Measurements from ENCODE around the gene DROSHA. TPM values are rescaled to one million over a fixed set of nuclear protein-coding genes. Genes with fewer than 3 reads are reported as not detected.

DROSHA gene
- total and polyA plus RNA-seq, 10 of the 15 experiments (the other 5 are each of a cell fraction or from before 2014, with no cell fraction given) = 27.9 to 55.0 (median 37.6) TPM

GRCh38 chr5:31551878-31552277 lies 20.0 kb upstream of the DROSHA start:
- H3K27ac ChIP-seq (ENCODE audit: control insufficient read depth, insufficient read depth) = no peak overlapping the region
- H3K4me1 ChIP-seq (ENCODE audit: control insufficient read depth, insufficient read depth, low read length) = no peaks in the 10 kb centered on the region
- ChIA-PET RAD21 (ENCODE audit: unreplicated experiment) (interaction anchor here (0.7 kb wide), 1 partner anchor 282 kb away, joined by 3 read pairs; no protein-coding TSS in a partner anchor), CTCF (no interaction called here), POLR2A (no interaction called here), SMC1A (ENCODE audit: uncharacterized antibody, unreplicated experiment) (interaction anchor here (0.6 to 1.5 kb wide), 2 partner anchors 13 to 74 kb away, joined by 3 read pairs; no protein-coding TSS in a partner anchor)
- FAIRE-seq (no peak), ATAC-seq (no peak), DNase-seq (ENCODE audit: low read depth, low spot score) (no peak)
- H3K27me3 ChIP-seq (replicated peaks in 1 of 2; ENCODE audit: control insufficient read depth in 2 of 2, insufficient read depth in 2 of 2, low read length in 1 of 2) = no peaks in the 10 kb centered on the region
- no peaks in the 10 kb centered on the region for H4K20me1 ChIP-seq (ENCODE audit: control insufficient read depth, insufficient read depth)
- intact Hi-C loops (cut with micrococcal nuclease; ENCODE audit: unreplicated experiment) = no loop called here
- H3K36me3 ChIP-seq (ENCODE audit: control insufficient read depth in 2 of 2, insufficient read depth in 2 of 2, low read length in 1 of 2) = peaks cover 1 to 12% of the 10 kb centered on the region in 2 experiments
- no TSS peak for BruUV-seq (replicated peaks)
- WGBS (ENCODE audit: insufficient coverage, insufficient replicate concordance, low lambda C conversion rate, missing lambda C conversion rate) = 100% methylated on average over 3 of the region's 3 CpGs
- H3K79me2 ChIP-seq (ENCODE audit: control insufficient read depth, insufficient read depth, low read length) = no peaks in the 10 kb centered on the region
- in situ Hi-C loops (cut with MboI) = no loop called here
- no peak overlapping the region for H2AFZ ChIP-seq (ENCODE audit: control insufficient read depth, low read depth, low read length)
- H3K4me2 ChIP-seq (ENCODE audit: control insufficient read depth, insufficient read depth) = no peak overlapping the region
- H3K4me3 ChIP-seq = no peak overlapping the region
- no peak overlapping the region for H3K9ac ChIP-seq (ENCODE audit: control insufficient read depth, insufficient read depth, low read length)
- no peaks in the 10 kb centered on the region for H3K9me3 ChIP-seq (replicated peaks; ENCODE audit: control insufficient read depth, insufficient read depth, low read length)
- no peak for TF ChIP-seq MXI1 (IDR thresholded peaks at IDR 0.05; ENCODE audit: low read depth, low read length)
- TF ChIP-seq CREM (IDR thresholded peaks at IDR 0.05; ENCODE audit: low read depth) = no peak
- no peak for TF ChIP-seq REST (IDR thresholded peaks at IDR 0.05; ENCODE audit: low read depth, low read length)
- no peak for TF ChIP-seq BCL11A (IDR thresholded peaks at IDR 0.05; ENCODE audit: low read depth, low read length)
- no peak for TF ChIP-seq STAT1 (conservative IDR thresholded peaks at IDR 0.05)
- TF ChIP-seq SUZ12 (IDR thresholded peaks at IDR 0.05; ENCODE audit: unreplicated experiment) = no peak
- no peak for TF ChIP-seq SP1 (IDR thresholded peaks at IDR 0.05; ENCODE audit: low read depth, low read length)
- no peak for TF ChIP-seq ZBED1 (IDR thresholded peaks at IDR 0.05; ENCODE audit: borderline replicate concordance)
- TF ChIP-seq PKNOX1 (IDR thresholded peaks at IDR 0.05) = no peak
- no peak for TF ChIP-seq CBX5 (IDR thresholded peaks at IDR 0.05; ENCODE audit: low read depth)
- TF ChIP-seq ZSCAN29 (IDR thresholded peaks at IDR 0.05) = no peak
- TF ChIP-seq ATF3 (IDR thresholded peaks at IDR 0.05; ENCODE audit: borderline replicate concordance, extremely low read depth, low read depth, low read length) = no peak
- TF ChIP-seq SIX5 (IDR thresholded peaks at IDR 0.05; ENCODE audit: low read depth, low read length, severe bottlenecking) = no peak
- TF ChIP-seq RBBP5 (conservative IDR thresholded peaks at IDR 0.05) = no peak
- TF ChIP-seq SPI1 (IDR thresholded peaks at IDR 0.05; ENCODE audit: borderline replicate concordance, insufficient read depth, low read depth, low read length) = no peak
- no peak for TF ChIP-seq GATAD2B (conservative IDR thresholded peaks at IDR 0.05; ENCODE audit: low read depth)
- TF ChIP-seq NFYB (IDR thresholded peaks at IDR 0.05; ENCODE audit: insufficient read depth, low read depth, low read length) = no peak
- TF ChIP-seq ZZZ3 (IDR thresholded peaks at IDR 0.05; ENCODE audit: control insufficient read depth, insufficient read length, low read depth) = no peak
